Fibroblast of pulmonary artery (primary cell): ENCODE data around the gene SIL1.

Experiments used
- DNase-seq: peaks from one replicate; pipeline ENCODE4 v3.0.0-alpha.2; 2010; ENCODE audit warnings: low read depth
- H3K4me3 ChIP-seq: replicated peaks from 2 replicates; pipeline ENCODE4 v1.5.1; 2011; ENCODE audit warnings: low read depth, mild to moderate bottlenecking, control low read depth, low read length, moderate library complexity
- CTCF ChIP-seq: IDR thresholded peaks from 2 replicates; pipeline ENCODE4 v1.5.1; 2011; ENCODE audit warnings: mild to moderate bottlenecking, control low read depth, low read length, inconsistent platforms; ENCODE audit errors: missing control alignments

The SIL1 gene

GRCh38 chr5:138961221-138961620 lies 236.9 kb downstream of the SIL1 start:
- no peak for DNase-seq
- no peak overlapping the region for H3K4me3 ChIP-seq
- no peak for TF ChIP-seq CTCF

GRCh38 chr5:138960145-138960692 lies 237.9 kb downstream of the SIL1 start:
- no peak for TF ChIP-seq CTCF
- DNase-seq, result no peak
- H3K4me3 ChIP-seq, result no peak overlapping the region

- TF ChIP-seq CTCF, result no peak
- DNase-seq, result no peak
- H3K4me3 ChIP-seq, result no peak overlapping the region
Observed at GRCh38 chr5:138956801-138957200, 241.4 kb downstream of the SIL1 start.

- DNase-seq, result no peak
- H3K4me3 ChIP-seq, result no peak overlapping the region
- TF ChIP-seq CTCF, result no peak
Observed at GRCh38 chr5:138955671-138956295, 242.4 kb downstream of the SIL1 start.

GRCh38 chr5:138955013-138955660 lies 243.0 kb downstream of the SIL1 start:
- no peak for DNase-seq
- H3K4me3 ChIP-seq, result no peak overlapping the region
- TF ChIP-seq CTCF, result no peak

- no peak for TF ChIP-seq CTCF
- DNase-seq, result no peak
- H3K4me3 ChIP-seq, result no peak overlapping the region
Observed at GRCh38 chr5:138954257-138955012, 243.7 kb downstream of the SIL1 start.
